ENCODE data around the gene PPP1R3G.

DNA sequence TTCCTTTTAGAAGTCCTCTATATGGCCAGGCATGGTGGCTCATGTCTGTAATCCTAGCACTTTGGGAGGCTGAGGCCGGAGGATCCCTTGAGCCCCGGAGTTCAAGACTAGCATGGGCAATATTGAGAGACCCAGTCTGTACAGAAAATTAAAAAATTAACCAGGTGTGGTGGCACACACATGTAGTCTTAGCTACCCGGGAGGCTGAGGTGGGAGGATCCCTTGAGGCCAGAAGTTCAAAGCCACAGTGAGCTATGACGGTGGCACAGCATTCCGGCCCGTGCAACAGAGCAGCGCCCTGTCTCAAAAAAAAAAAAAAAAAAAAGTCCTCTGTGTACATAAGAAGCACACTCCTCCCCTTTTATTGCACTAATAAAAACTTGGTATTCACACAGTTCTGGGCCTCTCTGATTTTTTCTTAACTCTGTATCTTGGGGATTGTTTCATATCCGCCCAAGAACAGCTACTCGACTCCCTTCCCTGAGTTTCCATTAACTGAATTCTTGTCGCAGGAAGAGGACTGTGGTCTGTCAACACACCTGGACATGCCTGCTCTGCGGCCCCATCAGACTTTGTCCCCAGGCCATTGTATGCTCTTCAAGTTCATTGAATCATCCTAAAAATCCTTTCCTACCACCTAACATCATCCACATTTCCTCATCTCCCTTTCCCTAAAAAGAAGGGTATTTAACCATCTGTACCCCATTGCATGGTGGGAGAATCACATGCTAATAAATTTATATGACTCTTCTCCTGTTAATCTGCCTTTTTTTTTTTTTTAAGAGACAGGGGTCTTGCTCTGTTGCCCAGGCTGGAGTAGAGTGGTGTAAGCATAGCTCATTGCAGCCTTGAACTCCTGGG lies 25.9 kb upstream of the PPP1R3G start:
- TF ChIP-seq GATA2 (IDR thresholded peaks at IDR 0.05; ENCODE audit: low read depth, low read length) (no peak), GATA3 (IDR thresholded peaks at IDR 0.05; ENCODE audit: low read depth, low read length) (no peak)
